Measurements from ENCODE around the gene DICER1. TPM values are rescaled to one million over a fixed set of nuclear protein-coding genes. Genes with fewer than 3 reads are reported as not detected.
"Not testable (repeated sequence)": the region's sequence is repeated elsewhere in the genome, so short reads cannot be mapped to it uniquely, and the experiment has no call there.

The DICER1 gene
- total RNA-seq, 1 donor from 2014 or later = 104 TPM

GRCh38 chr14:95141684-95142083 is 15.6 kb downstream of the DICER1 start:
- Mint-ChIP-seq H3K9me3 (peaks cover 8% of the 10 kb centered on the region), H3K27ac (ENCODE audit: unreplicated experiment) (no peak overlapping the region), H3K4me3 (no peak overlapping the region), H3K36me3 (ENCODE audit: low read depth) (peaks cover 20% of the 10 kb centered on the region), H3K4me1 (peaks cover 43% of the 10 kb centered on the region), H3K27me3 (ENCODE audit: low read depth) (no peaks in the 10 kb centered on the region)
- no peak for DNase-seq (ENCODE audit: low read depth, low spot score)
- TF ChIP-seq, protein P1, sequence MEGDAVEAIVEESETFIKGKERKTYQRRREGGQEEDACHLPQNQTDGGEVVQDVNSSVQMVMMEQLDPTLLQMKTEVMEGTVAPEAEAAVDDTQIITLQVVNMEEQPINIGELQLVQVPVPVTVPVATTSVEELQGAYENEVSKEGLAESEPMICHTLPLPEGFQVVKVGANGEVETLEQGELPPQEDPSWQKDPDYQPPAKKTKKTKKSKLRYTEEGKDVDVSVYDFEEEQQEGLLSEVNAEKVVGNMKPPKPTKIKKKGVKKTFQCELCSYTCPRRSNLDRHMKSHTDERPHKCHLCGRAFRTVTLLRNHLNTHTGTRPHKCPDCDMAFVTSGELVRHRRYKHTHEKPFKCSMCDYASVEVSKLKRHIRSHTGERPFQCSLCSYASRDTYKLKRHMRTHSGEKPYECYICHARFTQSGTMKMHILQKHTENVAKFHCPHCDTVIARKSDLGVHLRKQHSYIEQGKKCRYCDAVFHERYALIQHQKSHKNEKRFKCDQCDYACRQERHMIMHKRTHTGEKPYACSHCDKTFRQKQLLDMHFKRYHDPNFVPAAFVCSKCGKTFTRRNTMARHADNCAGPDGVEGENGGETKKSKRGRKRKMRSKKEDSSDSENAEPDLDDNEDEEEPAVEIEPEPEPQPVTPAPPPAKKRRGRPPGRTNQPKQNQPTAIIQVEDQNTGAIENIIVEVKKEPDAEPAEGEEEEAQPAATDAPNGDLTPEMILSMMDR (conservative IDR thresholded peaks at IDR 0.05) = no peak

- Mint-ChIP-seq H3K9me3 (peaks cover 6% of the 10 kb centered on the region), H3K27me3 (ENCODE audit: low read depth) (no peaks in the 10 kb centered on the region), H3K36me3 (ENCODE audit: low read depth) (peaks cover 11% of the 10 kb centered on the region), H3K4me3 (no peak overlapping the region), H3K27ac (ENCODE audit: unreplicated experiment) (no peak overlapping the region), H3K4me1 (peaks cover 53% of the 10 kb centered on the region)
- TF ChIP-seq, protein P1 (conservative IDR thresholded peaks at IDR 0.05) = no peak
- no peak for DNase-seq (ENCODE audit: low read depth, low spot score)
Observed at GRCh38 chr14:95140060-95140858, 17.1 kb downstream of the DICER1 start.

- TF ChIP-seq, protein P1 (conservative IDR thresholded peaks at IDR 0.05) = no peak
- no peaks in the 10 kb centered on the region for H3K9me3 Mint-ChIP-seq
- H3K4me1 Mint-ChIP-seq = peaks cover 63% of the 10 kb centered on the region
- H3K27ac Mint-ChIP-seq (ENCODE audit: unreplicated experiment) = no peak overlapping the region
- no peaks in the 10 kb centered on the region for H3K27me3 Mint-ChIP-seq (ENCODE audit: low read depth)
- no peak for DNase-seq (ENCODE audit: low read depth, low spot score)
- no peaks in the 10 kb centered on the region for H3K36me3 Mint-ChIP-seq (ENCODE audit: low read depth)
- H3K4me3 Mint-ChIP-seq = no peak overlapping the region
Observed at GRCh38 chr14:95138876-95139275, 18.5 kb downstream of the DICER1 start.

- not testable (repeated sequence) for DNase-seq (ENCODE audit: low read depth, low spot score); H3K9me3 Mint-ChIP-seq; H3K36me3 Mint-ChIP-seq (ENCODE audit: low read depth); H3K27me3 Mint-ChIP-seq (ENCODE audit: low read depth)
- Mint-ChIP-seq H3K4me1 (peaks cover 67% of the 10 kb centered on the region), H3K27ac (ENCODE audit: unreplicated experiment) (peak overlapping the region; percentile 87), H3K4me3 (peak overlapping the region; percentile 28)
Observed at GRCh38 chr14:95138455-95138854, 18.9 kb downstream of the DICER1 start.

- Mint-ChIP-seq H3K4me3 (peak overlapping the region; percentile 56), H3K9me3 (no peaks in the 10 kb centered on the region), H3K27me3 (ENCODE audit: low read depth) (no peaks in the 10 kb centered on the region), H3K36me3 (ENCODE audit: low read depth) (no peaks in the 10 kb centered on the region), H3K4me1 (peaks cover 72% of the 10 kb centered on the region), H3K27ac (ENCODE audit: unreplicated experiment) (peak overlapping the region; percentile 91)
- TF ChIP-seq, protein P1 (conservative IDR thresholded peaks at IDR 0.05) = no peak
- DNase-seq (ENCODE audit: low read depth, low spot score) = no peak
Observed at GRCh38 chr14:95137804-95138167, 19.5 kb downstream of the DICER1 start.

DNA sequence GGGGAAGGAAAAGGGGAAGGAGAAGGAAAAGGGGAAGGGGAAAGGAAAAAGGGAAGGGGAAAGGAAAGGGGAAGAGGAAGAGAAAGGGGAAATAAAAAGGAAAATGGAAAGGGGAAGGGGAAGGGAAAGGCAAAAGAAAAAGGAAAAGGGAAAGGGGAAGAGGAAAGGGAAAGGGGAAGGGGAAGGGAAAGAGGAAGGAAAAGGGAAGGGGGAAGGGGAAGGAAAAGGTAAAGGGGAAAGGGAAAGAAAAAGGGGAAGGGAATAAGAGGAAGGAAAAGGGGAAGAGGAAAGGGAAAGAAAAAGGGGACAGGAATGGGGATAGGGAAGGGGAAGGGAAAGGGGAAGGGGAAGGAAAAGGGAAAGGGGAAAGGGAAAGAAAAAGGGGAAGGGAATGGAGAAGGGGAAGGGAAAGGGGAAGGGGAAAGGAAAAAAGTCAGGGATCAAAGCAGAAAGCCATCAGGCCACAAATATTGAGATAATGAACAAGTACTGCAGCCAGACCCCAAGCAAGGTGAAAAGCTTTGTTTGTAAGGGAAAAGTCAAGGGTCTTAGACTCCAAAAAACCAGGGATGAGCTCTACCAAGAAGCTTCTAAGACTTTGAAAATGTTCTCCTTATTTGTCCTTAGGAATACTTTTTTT is 20.0 kb downstream of the DICER1 start:
- peak overlapping the region; percentile 91 for H3K27ac Mint-ChIP-seq (ENCODE audit: unreplicated experiment)
- no peaks in the 10 kb centered on the region for H3K36me3 Mint-ChIP-seq (ENCODE audit: low read depth)
- H3K9me3 Mint-ChIP-seq = no peaks in the 10 kb centered on the region
- peak overlapping the region; percentile 56 for H3K4me3 Mint-ChIP-seq
- no peak for DNase-seq (ENCODE audit: low read depth, low spot score)
- peaks cover 75% of the 10 kb centered on the region for H3K4me1 Mint-ChIP-seq
- H3K27me3 Mint-ChIP-seq (ENCODE audit: low read depth) = no peaks in the 10 kb centered on the region
- TF ChIP-seq, protein P1 (conservative IDR thresholded peaks at IDR 0.05) = no peak

Measured in neural crest cell (in vitro differentiated cells).